Neural progenitor cell (in vitro differentiated cells): ENCODE results near the gene PSMD6. TPM values are rescaled to one million over a fixed set of nuclear protein-coding genes. Genes with fewer than 3 reads are reported as not detected.
A peak's percentile ranks its signal among the peaks of the same experiment; 100 is the strongest.

Source experiments
- DNase-seq: peaks from one replicate; pipeline ENCODE4 v3.0.0-alpha.2; 2016; ENCODE audit warnings: low spot score
- H2AFZ ChIP-seq: fragments of 200-600 bp; sonication (generic); replicated peaks from 2 replicates; pipeline ENCODE4 v1.6.1; 2016; ENCODE audit warnings: antibody characterized with exemption
- H3F3A ChIP-seq: fragments of 200-600 bp; sonication (generic); 2 replicates; pipeline ENCODE4 v1.6.1; 2016; ENCODE audit warnings: antibody characterized with exemption, low read depth
- H3K27ac ChIP-seq: fragments of 200-600 bp; sonication (generic); 2 replicates; pipeline ENCODE4 v1.5.1; 2016; ENCODE audit warnings: mild to moderate bottlenecking
- H3K27me3 ChIP-seq: fragments of 200-600 bp; sonication (generic); 2 replicates; pipeline ENCODE4 v1.6.1; 2016; ENCODE audit warnings: mild to moderate bottlenecking, moderate library complexity
- H3K36me3 ChIP-seq: fragments of 200-600 bp; sonication (generic); 2 replicates; pipeline ENCODE4 v1.5.1; 2016
- H3K4me1 ChIP-seq: fragments of 200-600 bp; sonication (generic); 2 replicates; pipeline ENCODE4 v1.6.1; 2016; ENCODE audit warnings: mixed run types
- H3K4me2 ChIP-seq: fragments of 200-600 bp; sonication (generic); 2 replicates; pipeline ENCODE4 v1.6.1; 2016
- H3K4me3 ChIP-seq: fragments of 200-600 bp; sonication (generic); 2 replicates; pipeline ENCODE4 v1.5.1; 2016
- H3K79me2 ChIP-seq: fragments of 200-600 bp; sonication (generic); 2 replicates; pipeline ENCODE4 v1.6.1; 2016; ENCODE audit warnings: low read depth
- H3K9ac ChIP-seq: fragments of 200-600 bp; sonication (generic); 2 replicates; pipeline ENCODE4 v1.6.1; 2016
- H3K9me3 ChIP-seq: fragments of 200-600 bp; sonication (generic); 2 replicates; pipeline ENCODE4 v1.5.1; 2016; ENCODE audit warnings: low read depth
- H4K20me1 ChIP-seq: fragments of 200-600 bp; sonication (generic); 2 replicates; pipeline ENCODE4 v1.6.1; 2016; ENCODE audit warnings: low read depth
- H3K27ac Mint-ChIP-seq: 3 replicates; pipeline ENCODE4 v1.8.0; 2021; ENCODE audit warnings: mixed read lengths
- H3K27me3 Mint-ChIP-seq: 2 replicates; pipeline ENCODE4 v1.8.0; 2022; ENCODE audit warnings: low read depth, mild to moderate bottlenecking, inconsistent platforms, moderate library complexity, mixed read lengths; ENCODE audit not compliant: insufficient read depth
- H3K36me3 Mint-ChIP-seq: 3 replicates; pipeline ENCODE4 v1.8.0; 2021; ENCODE audit warnings: mixed read lengths
- H3K4me1 Mint-ChIP-seq: 3 replicates; pipeline ENCODE4 v1.8.0; 2021; ENCODE audit warnings: mixed read lengths
- H3K4me3 Mint-ChIP-seq: 3 replicates; pipeline ENCODE4 v1.8.0; 2021; ENCODE audit warnings: mild to moderate bottlenecking, moderate library complexity, mixed read lengths
- H3K9me3 Mint-ChIP-seq: 3 replicates; pipeline ENCODE4 v1.8.0; 2020; ENCODE audit warnings: mixed read lengths
- CTCF ChIP-seq: fragments of 200-600 bp; sonication (generic); IDR thresholded peaks from 2 replicates; pipeline ENCODE4 v1.5.1; 2017; ENCODE audit warnings: antibody characterized with exemption, mild to moderate bottlenecking
- EZH2 ChIP-seq: fragments of 200-600 bp; sonication (generic); IDR thresholded peaks from 2 replicates; pipeline ENCODE4 v1.6.1; 2017; ENCODE audit warnings: antibody characterized with exemption, mild to moderate bottlenecking, moderate library complexity
- EZH2phosphoT487 ChIP-seq: fragments of 200-600 bp; sonication (generic); IDR thresholded peaks from 2 replicates; pipeline ENCODE4 v1.6.1; 2017; ENCODE audit warnings: antibody characterized with exemption
- total RNA-seq: library from RNA; depleted of rRNA; stranded (reverse); fragments of >200 nt; gene quantifications from 2 replicates; pipeline ENCODE4 v1.2.3, GENCODE V29; 2015; ENCODE audit warnings: low replicate concordance

Gene PSMD6
- total RNA-seq, 1 donor from 2014 or later, result 141 TPM

- Mint-ChIP-seq H3K4me3 (peak overlapping the region; percentile 65), H3K9me3 (no peaks in the 10 kb centered on the region), H3K4me1 (peaks cover 13% of the 10 kb centered on the region), H3K27me3 (peaks cover 2% of the 10 kb centered on the region), H3K36me3 (no peaks in the 10 kb centered on the region), H3K27ac (no peak overlapping the region)
- Histone ChIP-seq H3K27ac (no peak overlapping the region), H4K20me1 (no peaks in the 10 kb centered on the region), H3K4me1 (peaks cover 7% of the 10 kb centered on the region), H3K36me3 (no peaks in the 10 kb centered on the region), H3K27me3 (no peaks in the 10 kb centered on the region), H3K9ac (no peak overlapping the region), H3K4me2 (peak overlapping the region; percentile 25), H3K4me3 (no peak overlapping the region), H3K9me3 (no peaks in the 10 kb centered on the region), H2AFZ (peak overlapping the region; percentile 4), H3F3A (no peaks in the 10 kb centered on the region), H3K79me2 (no peaks in the 10 kb centered on the region)
- TF ChIP-seq CTCF, result peak; percentile 94
- no peak for TF ChIP-seq EZH2
- peak; percentile 85 for DNase-seq
These were observed 7.4 kb upstream of the PSMD6 start for GRCh38 chr3:64030741-64031140.

- no peaks in the 10 kb centered on the region for H3K9me3 Mint-ChIP-seq
- H3K4me2 ChIP-seq, result no peak overlapping the region
These were observed 6.0 kb upstream of the PSMD6 start for GRCh38 chr3:64029287-64029686.

GRCh38 chr3:64028754-64029153 is 5.5 kb upstream of the PSMD6 start:
- no peak for TF ChIP-seq EZH2
- no peak for TF ChIP-seq EZH2phosphoT487
- TF ChIP-seq CTCF, result no peak
- Mint-ChIP-seq H3K27me3 (peaks cover 2% of the 10 kb centered on the region), H3K27ac (peak overlapping the region; percentile 42), H3K36me3 (no peaks in the 10 kb centered on the region), H3K4me1 (peaks cover 15% of the 10 kb centered on the region), H3K9me3 (no peaks in the 10 kb centered on the region), H3K4me3 (no peak overlapping the region)
- no peaks in the 10 kb centered on the region for H4K20me1 ChIP-seq
- no peak overlapping the region for H3K9ac ChIP-seq
- no peak overlapping the region for H3K4me2 ChIP-seq
- no peaks in the 10 kb centered on the region for H3K36me3 ChIP-seq
- no peak overlapping the region for H2AFZ ChIP-seq
- H3K27me3 ChIP-seq, result no peaks in the 10 kb centered on the region
- H3K4me3 ChIP-seq, result no peak overlapping the region
- peaks cover 7% of the 10 kb centered on the region for H3K4me1 ChIP-seq
- H3K27ac ChIP-seq, result no peak overlapping the region
- no peaks in the 10 kb centered on the region for H3K9me3 ChIP-seq
- H3F3A ChIP-seq, result no peaks in the 10 kb centered on the region
- H3K79me2 ChIP-seq, result no peaks in the 10 kb centered on the region
- no peak for DNase-seq

More at GRCh38 chr3:64029287-64029686, 6.0 kb upstream of the PSMD6 start:
- Histone ChIP-seq H3K27ac (no peak overlapping the region), H3F3A (no peaks in the 10 kb centered on the region), H3K79me2 (no peaks in the 10 kb centered on the region), H4K20me1 (no peaks in the 10 kb centered on the region), H3K4me3 (no peak overlapping the region), H3K9ac (no peak overlapping the region), H3K27me3 (no peaks in the 10 kb centered on the region), H3K36me3 (no peaks in the 10 kb centered on the region), H2AFZ (no peak overlapping the region), H3K9me3 (no peaks in the 10 kb centered on the region), H3K4me1 (peaks cover 7% of the 10 kb centered on the region)
- Mint-ChIP-seq H3K27ac (no peak overlapping the region), H3K36me3 (no peaks in the 10 kb centered on the region), H3K4me1 (peaks cover 13% of the 10 kb centered on the region), H3K4me3 (no peak overlapping the region), H3K27me3 (peaks cover 2% of the 10 kb centered on the region)
- DNase-seq, result no peak
- TF ChIP-seq EZH2phosphoT487 (no peak), EZH2 (no peak), CTCF (no peak)
